ENCODE results near the gene SLC25A22. TPM values are rescaled to one million over a fixed set of nuclear protein-coding genes. Genes with fewer than 3 reads are reported as not detected.

Gene SLC25A22
- total RNA-seq, 1 donor from 2014 or later = 3.4 TPM

DNA sequence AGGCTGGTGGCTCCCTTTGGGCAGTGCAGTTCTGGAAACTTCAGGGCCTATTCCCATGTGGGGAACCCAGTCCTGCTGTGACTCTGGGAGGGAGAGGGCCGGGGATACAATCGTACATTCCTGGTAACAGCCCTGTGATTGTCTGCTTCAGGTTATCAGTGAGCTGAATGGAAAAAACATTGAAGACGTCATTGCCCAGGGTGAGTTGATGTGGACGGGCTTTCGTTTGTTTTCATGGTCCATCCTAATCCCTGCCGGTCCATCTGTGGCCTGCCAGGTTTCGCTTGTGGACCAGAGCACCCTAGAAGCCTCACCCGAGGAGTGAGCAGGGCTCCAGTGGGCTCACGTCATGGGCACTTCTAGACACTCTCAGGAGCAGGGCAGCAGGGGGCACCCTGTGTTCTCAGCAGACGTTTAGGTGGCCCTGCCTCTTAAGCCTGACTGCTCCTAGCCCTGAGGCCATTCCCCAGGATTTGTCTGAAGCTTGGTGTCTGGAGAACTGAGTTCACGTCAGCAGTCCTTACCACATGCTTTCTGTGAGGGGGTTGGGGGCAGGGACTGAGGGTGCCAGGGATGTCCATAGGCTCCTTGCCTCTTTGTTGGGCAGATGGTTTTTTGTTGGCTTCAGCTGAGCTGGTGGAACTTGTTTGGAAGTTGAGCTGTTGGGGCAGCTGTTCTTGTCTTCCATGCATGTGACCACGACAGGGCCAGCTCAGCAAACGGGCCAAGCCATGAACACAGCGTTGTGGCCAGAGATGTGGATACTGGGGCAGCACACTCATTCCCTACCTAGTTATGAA, 13.6 kb upstream of the SLC25A22 start:
- DNase-seq (no peak), ATAC-seq (ENCODE audit: poor library complexity) (no peak)

DNA sequence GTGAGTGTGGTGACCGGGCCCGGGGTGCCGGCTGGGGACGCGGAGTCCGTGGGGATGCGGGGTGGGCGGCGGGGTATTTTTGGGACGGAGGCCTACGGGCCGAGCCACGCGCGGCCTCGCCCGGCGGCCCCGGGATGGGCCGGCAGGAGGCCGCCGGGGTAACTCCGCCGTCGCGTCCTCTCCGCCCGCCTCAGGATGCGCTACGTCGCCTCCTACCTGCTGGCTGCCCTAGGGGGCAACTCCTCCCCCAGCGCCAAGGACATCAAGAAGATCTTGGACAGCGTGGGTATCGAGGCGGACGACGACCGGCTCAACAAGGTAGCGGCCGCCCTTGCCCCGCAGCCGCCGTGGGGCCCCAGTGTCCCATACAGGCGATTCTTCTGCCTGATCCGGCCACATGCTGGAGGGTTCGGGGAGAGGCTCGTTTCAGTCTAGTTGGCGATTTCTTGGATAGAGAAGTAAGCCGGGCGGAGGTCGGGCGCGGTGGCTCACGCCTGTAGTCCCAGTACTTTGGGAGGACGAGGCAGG, 12.0 kb upstream of the SLC25A22 start:
- DNase-seq = no peak
- ATAC-seq (ENCODE audit: poor library complexity) = no peak
- intact Hi-C loops (cut with DNase I) = no loop called here

More for the DNA sequence above, 13.6 kb upstream of the SLC25A22 start:
- intact Hi-C loops (cut with DNase I) = no loop called here

DNA sequence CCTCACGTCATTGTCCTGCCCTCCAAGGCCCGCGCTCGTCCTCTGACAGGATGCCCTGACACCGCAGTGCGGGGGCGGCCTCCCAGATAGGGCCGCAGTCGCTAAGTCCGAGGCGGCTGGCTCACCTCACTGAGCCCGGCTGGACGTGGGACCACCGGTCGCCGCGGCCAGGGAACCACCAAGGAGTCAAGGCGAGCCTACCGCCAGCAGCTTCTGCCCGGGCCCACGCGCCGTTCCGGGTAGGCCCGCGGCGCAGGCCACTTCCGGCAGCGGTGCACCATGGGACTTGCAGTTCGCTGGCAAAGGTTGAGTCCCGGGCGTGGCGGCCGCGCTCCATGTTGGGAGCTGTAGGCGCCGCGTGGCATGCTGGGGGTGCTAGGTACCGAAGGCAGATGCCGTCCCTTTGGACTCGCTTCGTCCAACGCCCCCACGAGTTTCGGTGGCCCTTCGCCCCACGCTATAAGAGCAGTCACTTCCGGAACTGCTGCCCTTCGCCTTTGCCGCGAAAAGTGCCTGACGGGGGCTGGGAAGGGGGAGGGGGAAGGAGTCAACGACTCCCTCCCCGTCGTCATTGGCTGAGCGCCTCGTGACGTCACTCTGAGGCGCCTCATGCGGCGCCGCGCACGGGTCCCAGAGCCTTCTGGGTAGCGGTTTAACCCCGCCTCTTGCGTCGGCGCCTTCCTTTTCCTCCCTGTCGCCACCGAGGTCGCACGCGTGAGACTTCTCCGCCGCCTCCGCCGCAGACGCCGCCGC, 11.4 kb upstream of the SLC25A22 start, which contains the start of gene RPLP2:
TSS of gene RPLP2 (plus strand) at position 681 of the 753 bp plus-strand sequence. CDS start 268 bp downstream, outside the sequence.
- intact Hi-C loops (cut with DNase I) = no loop called here
- DNase-seq = peak; percentile 99
- peak; percentile 94 for ATAC-seq (ENCODE audit: poor library complexity)

DNA sequence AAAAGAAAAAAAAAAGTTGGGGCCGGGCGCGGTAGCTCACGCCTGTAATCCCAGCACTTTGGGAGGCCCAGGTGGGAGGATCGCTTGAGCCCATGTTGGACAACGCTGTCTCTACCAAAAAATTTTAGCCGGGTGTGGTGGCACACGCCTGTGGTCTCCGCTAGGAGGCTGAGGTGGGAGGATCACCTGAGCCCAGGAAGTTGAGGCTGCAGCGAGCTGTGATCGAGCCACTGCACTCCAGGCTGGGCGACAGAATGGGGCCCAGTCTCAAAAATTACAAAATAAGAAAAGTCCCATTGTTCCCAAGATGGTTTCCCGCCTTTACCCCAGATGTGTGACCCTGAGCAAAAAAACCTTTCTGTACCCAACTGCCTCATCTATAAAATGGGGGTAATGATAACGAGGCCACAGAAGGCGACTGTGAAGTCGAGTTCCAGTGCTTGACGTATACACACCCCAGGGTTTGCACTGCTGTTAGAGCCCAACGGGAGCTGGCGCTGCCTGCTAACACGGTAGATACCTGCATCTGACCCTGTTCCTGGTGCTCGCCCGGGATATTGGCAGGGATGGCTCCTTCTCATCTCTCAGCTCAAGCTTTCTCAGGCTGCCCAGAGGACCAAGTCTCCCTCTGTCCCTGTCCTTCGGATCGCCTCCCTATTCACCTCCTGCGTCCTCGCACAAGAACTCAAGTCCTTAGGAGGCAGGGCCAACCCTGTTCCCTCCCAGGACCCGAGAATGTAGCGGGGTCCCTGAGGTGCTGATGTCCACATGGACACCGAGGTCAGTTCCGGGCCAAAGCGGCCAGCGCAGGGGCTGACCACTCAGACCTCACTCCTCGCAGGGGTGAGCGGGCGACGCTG, 10.6 kb upstream of the SLC25A22 start:
- no peak for DNase-seq
- intact Hi-C loops (cut with DNase I) = no loop called here
- no peak for ATAC-seq (ENCODE audit: poor library complexity)

DNA sequence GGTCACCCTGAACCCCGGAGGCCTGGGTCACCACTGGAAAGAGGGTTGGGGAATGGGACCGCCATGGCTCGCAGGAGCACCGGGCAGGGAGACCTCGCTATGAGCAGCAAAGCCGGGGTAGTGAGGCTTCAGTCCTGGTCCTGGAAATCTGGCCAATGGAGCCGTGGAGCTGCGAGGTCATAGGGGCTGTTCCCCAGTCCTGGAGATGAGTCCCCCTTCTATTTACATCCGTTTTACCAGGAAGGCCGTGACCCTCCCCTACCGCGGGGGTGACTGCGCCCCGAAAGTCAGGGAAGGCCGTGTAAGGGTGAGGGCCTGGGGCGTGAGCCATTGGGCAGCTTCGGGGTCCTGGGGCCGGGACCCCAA, 6.5 kb upstream of the SLC25A22 start:
- intact Hi-C loops (cut with DNase I) = no loop called here
- ATAC-seq (ENCODE audit: poor library complexity) (no peak), DNase-seq (no peak)

DNA sequence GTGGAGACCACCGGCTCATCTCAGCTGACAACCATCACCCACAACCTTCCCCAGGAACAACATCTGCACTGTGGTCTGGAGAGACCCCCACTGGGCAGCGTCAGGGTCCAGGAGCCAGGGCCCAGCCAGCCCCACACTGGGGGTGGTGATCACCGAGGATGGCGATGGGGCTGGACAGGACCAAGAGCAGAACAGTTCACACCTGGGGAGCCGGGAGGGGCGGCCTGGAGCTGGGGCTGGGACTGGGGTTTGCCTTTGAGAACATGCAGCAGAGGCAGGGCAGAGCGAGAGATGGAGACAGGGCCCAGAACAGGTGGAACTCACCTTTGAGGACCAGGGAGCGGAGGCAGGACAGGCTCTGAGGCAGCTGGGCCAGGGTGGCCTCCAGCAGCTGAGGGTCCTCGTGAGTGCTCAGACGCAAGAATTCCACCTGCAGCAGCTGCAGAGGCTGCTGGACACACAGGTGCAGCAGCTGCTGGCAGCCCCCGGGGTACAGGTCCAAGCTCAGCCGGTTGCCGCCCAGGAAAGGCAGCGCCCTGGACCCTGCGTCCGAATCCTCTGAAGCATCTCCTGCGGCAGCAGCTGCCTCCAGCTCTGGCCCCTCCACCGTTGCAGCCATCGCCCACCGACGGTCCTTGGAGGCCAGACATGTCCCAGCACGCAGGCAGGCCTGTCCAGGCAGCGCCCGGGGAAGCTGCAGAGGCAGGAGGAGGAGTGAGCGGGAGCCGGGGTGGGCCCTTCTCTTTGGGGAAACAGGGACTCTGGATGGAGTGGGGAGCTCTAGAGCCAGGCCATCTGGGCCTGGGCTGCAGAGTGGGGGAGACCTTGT, 5.9 kb upstream of the SLC25A22 start:
- DNase-seq = no peak
- intact Hi-C loops (cut with DNase I) = no loop called here
- ATAC-seq (ENCODE audit: poor library complexity) = no peak

DNA sequence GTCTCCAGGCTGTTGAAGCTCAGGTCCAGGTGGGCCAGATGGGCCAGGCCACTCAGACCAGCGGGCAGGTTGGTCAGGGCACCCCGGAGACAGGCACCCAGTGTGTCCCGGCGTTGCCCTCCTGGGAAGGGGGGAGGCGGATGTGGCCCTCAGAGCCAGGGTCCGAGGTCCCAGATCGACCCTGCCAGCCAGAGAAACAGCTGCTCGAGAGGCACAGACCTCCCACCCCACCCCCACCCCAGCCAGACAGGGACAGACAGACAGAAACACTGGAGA, 5.3 kb upstream of the SLC25A22 start:
- intact Hi-C loops (cut with DNase I) = no loop called here
- no peak for DNase-seq
- no peak for ATAC-seq (ENCODE audit: poor library complexity)

DNA sequence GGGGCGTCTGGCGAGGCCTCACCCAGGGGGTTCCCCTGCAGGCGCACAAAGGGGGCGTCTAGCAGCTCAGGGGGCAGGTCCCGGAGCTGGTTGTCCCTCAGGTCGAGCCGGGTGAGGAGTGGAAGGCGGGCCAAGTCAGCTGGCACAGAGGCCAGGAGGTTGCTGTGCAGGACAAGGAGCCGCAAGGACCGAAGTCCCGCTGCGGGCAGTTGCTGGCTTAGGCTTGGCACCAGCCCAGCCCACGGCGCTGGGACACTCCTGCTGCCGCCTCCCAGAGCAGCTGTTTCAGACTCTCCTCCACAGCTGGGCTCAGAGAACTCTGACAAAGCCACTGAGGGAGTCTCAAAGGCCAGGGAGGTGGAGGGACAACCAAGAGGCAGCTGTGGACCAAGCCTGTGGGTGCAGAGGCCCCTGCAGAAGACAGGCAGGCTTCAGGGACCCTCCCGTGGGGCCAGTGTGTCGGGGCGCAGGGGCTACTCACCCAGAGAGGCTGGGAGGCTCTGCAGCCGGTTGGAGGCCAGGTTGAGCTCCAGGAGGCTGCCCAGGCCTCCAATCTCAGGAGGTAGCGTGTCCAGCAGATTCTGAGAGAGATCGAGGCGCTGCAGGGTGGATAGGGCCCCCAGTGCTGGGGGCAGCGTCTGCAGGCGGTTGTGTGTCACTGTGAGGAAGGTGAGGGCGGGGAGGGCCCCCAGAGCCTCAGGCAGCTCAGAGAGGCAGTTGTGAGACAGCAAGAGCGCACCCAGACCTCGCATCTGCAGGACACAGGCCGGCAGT, 4.8 kb upstream of the SLC25A22 start:
- ATAC-seq (ENCODE audit: poor library complexity) = no peak
- intact Hi-C loops (cut with DNase I) = no loop called here
- no peak for DNase-seq

DNA sequence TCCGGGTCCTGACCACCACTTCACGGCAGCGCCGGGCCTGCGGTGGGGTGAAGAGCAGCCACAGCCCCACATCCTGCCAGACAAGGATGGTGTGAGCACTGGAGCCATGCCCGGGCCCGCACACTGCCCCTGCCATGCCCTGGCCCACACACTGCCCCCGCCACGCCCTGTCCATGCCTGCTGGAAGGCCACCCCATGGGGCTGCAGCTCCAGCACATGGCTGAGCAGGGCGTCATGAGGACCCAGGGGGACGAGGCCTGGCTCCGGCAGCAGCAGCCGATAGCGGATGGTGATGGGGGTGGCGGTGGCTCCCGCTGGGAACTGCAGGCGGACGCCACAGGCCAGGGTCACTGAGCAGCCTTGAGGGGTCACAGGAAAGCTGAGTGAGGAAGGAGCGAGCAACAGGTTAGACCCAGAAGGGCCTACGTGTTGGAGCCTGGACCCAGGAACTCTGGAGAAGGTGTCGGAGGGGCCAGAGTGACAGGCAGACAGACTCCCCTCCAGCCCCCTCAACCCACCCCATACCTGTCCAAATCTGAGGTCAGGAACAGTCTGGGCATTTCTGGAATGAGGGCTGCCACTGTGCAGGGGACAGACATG, 4.0 kb upstream of the SLC25A22 start:
- intact Hi-C loops (cut with DNase I) = no loop called here
- ATAC-seq (ENCODE audit: poor library complexity) (no peak), DNase-seq (no peak)

DNA sequence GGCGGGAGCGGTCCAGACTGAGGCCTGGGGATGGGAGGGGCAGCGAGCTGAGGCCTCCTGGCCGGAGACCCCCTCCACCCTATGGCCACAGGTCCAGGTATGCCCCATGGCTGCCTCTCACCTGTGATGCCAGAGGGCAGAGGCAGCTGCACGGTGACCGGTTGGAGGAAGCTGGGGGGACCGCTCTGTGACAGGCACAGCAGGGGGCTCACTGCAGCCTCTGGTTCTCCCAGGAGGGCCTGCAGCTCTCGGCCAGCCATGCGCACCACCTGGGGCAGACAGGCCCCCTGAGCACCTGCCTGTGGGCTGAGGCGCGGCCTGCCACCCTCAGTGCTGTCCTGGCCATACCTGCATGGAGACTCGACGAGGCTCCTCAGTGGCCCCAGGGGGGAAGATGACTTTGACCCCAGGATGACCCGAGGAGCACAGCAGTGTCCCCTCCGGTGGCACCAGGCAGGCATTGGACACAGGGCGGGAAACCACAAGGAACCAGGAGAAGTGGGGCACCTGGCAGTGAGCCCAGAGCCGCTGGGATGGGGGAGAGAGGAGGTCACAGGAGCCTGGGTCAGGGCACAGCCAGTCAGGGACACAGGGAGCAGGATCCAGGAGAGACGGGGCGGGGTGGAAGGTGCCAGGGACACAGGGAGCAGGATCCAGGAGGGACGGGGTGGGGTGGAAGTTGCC, 3.2 kb upstream of the SLC25A22 start:
- intact Hi-C loops (cut with DNase I) = no loop called here
- ATAC-seq (ENCODE audit: poor library complexity) (no peak), DNase-seq (no peak)

DNA sequence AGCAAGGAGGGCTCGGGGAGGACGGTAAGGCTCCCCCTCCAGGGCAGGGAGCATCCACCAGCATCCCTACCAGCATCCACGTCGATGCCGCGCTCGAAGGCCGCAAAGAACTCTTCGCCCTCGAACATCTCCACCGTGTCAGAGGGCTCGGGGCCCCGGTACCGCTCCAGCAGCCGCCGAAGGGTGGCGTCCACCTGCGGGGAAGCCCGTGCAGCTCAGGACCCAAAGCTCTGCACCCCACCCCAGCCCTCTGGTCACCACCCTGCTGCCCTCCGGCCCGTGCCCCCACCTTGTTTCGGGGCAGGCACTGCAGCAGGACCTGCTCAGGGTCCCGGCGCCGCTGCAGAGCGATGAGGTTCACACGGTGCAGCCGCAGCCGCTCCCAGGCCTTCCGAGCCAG, 2.4 kb upstream of the SLC25A22 start:
- DNase-seq (no peak), ATAC-seq (ENCODE audit: poor library complexity) (no peak)
- intact Hi-C loops (cut with DNase I) = no loop called here

DNA sequence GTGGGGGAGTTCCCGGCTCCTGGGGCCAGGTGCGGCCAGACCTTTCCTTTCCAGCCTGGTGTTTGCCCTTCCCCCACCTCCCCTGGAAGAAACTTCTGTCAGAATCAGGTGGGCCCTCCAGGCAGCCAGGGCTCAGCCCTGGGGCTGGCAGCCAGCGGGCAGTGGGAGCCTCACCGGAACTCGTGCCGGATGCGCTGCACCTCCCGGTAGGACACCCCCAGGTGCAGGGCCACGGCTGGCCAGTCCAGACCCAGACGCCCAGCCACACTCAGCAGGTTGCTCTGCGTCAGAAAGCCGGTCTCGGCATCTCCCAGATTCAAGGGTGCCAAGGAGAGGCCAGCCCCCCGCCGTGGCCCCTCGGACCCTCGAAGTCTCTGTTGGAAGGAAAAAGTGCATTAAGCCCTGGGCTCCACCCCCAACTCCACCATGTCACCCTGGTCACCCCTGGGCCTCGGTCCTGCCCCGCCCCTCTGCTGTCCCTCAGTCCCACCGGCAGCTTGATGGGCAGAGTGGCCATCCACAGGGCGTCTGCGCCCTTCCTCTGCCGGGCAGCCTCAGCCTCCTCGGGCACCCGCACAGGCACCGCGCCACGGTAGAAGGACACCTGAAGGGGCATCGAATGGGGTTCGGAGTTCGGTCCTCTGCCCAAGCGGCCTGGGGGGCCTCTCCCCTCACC, 1.7 kb upstream of the SLC25A22 start:
- DNase-seq (no peak), ATAC-seq (ENCODE audit: poor library complexity) (no peak)
- intact Hi-C loops (cut with DNase I) = no loop called here

DNA sequence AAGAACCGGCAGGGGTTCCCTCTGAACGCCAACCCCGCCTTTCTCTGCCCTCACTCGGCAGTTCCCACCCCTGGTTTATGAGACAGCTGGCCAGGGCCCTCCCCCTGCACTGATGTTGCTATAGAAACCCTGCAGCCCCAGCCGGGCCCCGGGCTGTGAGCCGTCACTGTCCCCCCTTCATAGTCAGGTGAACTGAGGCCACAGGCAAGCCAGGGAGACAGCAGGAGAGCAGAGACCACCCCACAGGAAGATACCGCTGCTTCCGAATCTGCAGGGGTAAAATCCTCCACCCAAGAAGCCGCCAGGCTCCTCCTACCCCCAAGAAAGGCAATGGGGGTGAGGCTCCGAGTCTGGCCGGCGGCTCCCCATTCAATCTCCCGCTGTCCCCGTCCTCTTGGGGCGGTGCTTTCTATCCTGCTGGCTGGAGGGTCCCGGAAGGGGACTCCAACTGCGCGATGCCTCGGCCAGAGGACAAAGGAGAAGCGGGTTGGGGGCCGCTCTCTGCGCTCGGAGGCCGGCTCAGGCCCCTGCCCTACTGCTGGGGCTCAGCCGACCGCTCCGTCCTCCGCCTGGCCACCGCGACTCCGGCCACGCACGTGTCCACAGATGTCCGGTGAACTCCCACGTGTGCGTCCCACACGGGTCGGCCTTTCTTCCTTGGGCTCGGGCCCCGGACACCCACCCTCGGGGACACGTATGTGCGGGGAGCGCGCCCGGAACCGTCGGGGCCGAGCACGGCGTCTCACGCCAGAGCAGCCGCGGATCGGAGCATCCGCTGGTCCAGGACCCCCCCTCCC, 587 bp downstream of the SLC25A22 start:
- ATAC-seq (ENCODE audit: poor library complexity) (peak; percentile 59), DNase-seq (peak; percentile 83)
- intact Hi-C loops (cut with DNase I) = no loop called here

DNA sequence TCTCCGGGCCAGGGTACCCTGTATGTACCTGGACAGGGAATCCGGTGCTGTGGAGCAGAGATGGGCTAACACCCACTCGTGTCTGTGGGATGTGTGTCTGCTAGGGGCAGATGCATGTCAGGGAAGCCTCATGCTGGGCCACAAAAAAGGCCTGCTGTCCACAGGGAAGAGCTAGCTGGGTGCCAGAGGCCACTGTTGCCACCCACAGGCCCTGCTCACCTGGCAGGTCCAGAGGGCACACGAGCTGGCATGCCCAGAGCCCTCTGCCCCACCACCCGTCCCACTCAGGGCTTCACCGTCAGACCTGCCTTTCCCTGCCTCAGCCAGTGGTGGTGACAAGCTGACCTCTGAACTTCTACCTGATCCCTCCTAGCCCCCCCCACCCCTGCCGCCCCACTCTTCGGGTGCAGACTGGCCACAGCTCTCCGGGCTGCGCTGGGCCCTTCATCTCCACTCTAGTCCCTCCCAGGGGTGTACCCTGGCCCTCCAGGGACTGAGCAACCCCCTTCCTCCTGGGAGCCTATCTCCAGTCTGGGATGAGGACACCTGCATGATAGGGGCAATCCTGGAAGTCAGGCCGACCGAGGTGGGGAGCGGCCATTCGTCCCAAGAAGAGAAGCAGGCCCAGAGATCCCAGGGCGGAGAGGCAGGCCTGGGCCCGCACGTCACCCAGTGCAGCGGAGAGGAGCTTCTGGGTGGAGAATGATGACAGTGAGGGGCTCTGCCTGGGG, 1.4 kb downstream of the SLC25A22 start:
- ATAC-seq (ENCODE audit: poor library complexity) (no peak), DNase-seq (no peak)
- intact Hi-C loops (cut with DNase I) = no loop called here
